ENCODE measurements around the gene CLDN6. TPM values are rescaled to one million over a fixed set of nuclear protein-coding genes. Genes with fewer than 3 reads are reported as not detected.

Gene CLDN6
- total RNA-seq, 1 experiment from 2014 or later: not detected

DNA sequence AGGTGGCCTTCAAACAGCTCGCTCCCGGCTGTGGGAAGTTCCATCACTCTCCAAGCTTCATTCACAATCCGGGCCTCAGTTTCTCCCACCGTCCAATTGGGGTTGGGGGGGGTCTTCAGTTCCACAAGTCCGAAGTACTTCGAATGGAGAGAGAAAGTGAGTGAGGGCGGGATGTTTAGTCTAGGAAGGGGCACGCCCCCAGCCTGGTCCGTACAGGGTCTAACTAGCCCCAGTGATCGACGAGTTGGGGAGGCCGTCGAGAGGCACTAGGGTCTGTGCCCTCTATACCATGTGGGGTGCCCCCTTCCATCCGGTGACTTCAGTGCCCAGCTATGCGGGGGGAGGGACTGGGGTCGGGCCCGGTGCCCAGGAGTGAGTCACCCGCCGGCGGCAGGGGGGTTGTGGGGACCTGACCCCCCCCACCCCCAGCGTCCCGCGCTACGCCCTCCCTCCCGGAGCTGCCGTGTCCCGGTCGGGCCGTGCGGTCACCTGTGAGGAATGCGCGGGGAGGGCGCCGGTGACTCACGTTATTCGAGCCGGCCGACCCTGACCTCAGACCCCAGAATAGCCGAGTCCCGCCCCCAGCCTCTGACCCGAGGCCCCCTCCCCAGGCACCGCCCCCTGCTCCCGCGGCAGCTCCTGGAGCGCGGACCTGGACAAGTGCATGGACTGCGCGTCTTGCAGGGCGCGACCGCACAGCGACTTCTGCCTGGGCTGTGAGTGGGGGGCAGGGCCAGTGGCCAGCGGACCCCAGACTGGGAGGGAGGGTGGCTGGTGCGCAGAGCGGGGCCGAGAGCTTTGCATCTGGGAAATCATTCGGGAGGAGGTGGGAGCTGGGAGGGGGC is 2.8 kb upstream of the CLDN6 start:
- Mint-ChIP-seq H3K27me3 (ENCODE audit: insufficient read depth, unreplicated experiment) (no peaks in the 10 kb centered on the region), H3K4me3 (ENCODE audit: unreplicated experiment) (peak overlapping the region; percentile 82), H3K27ac (ENCODE audit: low read depth, unreplicated experiment) (peak overlapping the region; percentile 94), H3K36me3 (ENCODE audit: insufficient read depth, unreplicated experiment) (peaks cover 30% of the 10 kb centered on the region), H3K9me3 (ENCODE audit: unreplicated experiment) (no peaks in the 10 kb centered on the region), H3K4me1 (ENCODE audit: insufficient read depth, unreplicated experiment) (peaks cover 23% of the 10 kb centered on the region)
- ChIA-PET POLR2A (interaction anchor here (0.5 to 5.0 kb wide), 30 partner anchors 7 to 1357 kb away, joined by 3 to 41 read pairs (median 5); partner anchors contain the start of genes BICDL2, FLYWCH1, PAQR4 and PKMYT1), CTCF (interaction anchor here (0.6 to 5.1 kb wide), 7 partner anchors 11 to 1298 kb away, joined by 3 to 28 read pairs (median 4); no protein-coding TSS in a partner anchor)
- DNase-seq (ENCODE audit: unreplicated experiment): peak; percentile 91
- no peak for TF ChIP-seq CTCF (IDR thresholded peaks at IDR 0.05; ENCODE audit: unreplicated experiment)
- intact Hi-C loops (cut with micrococcal nuclease): loop anchor here (1.0 kb wide), 2 partner anchors 17 to 38 kb away; no protein-coding TSS in a partner anchor
- BruUV-seq (replicated peaks): no TSS peak

DNA sequence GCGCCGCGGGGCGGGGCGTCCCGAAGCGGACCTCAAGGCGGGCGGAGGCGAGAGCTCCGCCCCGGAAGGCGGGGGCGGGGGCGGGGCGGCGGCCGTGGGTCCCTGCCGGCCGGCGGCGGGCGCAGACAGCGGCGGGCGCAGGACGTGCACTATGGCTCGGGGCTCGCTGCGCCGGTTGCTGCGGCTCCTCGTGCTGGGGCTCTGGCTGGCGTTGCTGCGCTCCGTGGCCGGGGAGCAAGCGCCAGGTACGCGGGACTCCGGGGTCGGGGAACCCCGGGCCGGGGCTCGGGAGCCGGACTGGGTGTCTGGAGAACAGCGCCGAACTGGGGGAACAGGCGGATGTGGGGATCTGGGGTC is 2.2 kb upstream of the CLDN6 start, which contains the start of gene TNFRSF12A:
Gene TNFRSF12A (plus strand): TSS at position 122 of the 357 bp plus-strand sequence. CDS start 30 bp downstream, at position 152.
- peak; percentile 80 for DNase-seq (ENCODE audit: unreplicated experiment)
- TF ChIP-seq CTCF (IDR thresholded peaks at IDR 0.05; ENCODE audit: unreplicated experiment): no peak
- BruUV-seq (replicated peaks): TSS peak; percentile 31
- H3K9me3 Mint-ChIP-seq (ENCODE audit: unreplicated experiment): no peaks in the 10 kb centered on the region
- POLR2A ChIA-PET: interaction anchor here (0.5 to 5.0 kb wide), 22 partner anchors 8 to 1358 kb away, joined by 3 to 41 read pairs (median 6); partner anchors contain the start of genes BICDL2, FLYWCH1, PAQR4 and PKMYT1
- peak within 1 kb of the TSS; percentile 82 for H3K4me3 Mint-ChIP-seq (ENCODE audit: unreplicated experiment)
- intact Hi-C loops (cut with micrococcal nuclease): loop anchor here (1.0 kb wide), 2 partner anchors 16 to 37 kb away; no protein-coding TSS in a partner anchor
- peaks cover 28% of the 10 kb centered on the region for H3K36me3 Mint-ChIP-seq (ENCODE audit: insufficient read depth, unreplicated experiment)
- peaks cover 23% of the 10 kb centered on the region for H3K4me1 Mint-ChIP-seq (ENCODE audit: insufficient read depth, unreplicated experiment)
- H3K27ac Mint-ChIP-seq (ENCODE audit: low read depth, unreplicated experiment): peak within 1 kb of the TSS; percentile 94
- H3K27me3 Mint-ChIP-seq (ENCODE audit: insufficient read depth, unreplicated experiment): no peaks in the 10 kb centered on the region
- CTCF ChIA-PET: interaction anchor here (0.7 to 5.1 kb wide), 5 partner anchors 10 to 48 kb away, joined by 3 to 28 read pairs (median 4); no protein-coding TSS in a partner anchor

- ChIA-PET CTCF (interaction anchor here (0.6 to 5.1 kb wide), 9 partner anchors 10 to 106 kb away, joined by 3 to 28 read pairs (median 3); no protein-coding TSS in a partner anchor), POLR2A (interaction anchor here (0.5 to 5.0 kb wide), 21 partner anchors 8 to 1358 kb away, joined by 3 to 41 read pairs (median 6); partner anchors contain the start of genes BICDL2, FLYWCH1, PAQR4 and PKMYT1)
- Mint-ChIP-seq H3K4me1 (ENCODE audit: insufficient read depth, unreplicated experiment) (peaks cover 23% of the 10 kb centered on the region), H3K4me3 (ENCODE audit: unreplicated experiment) (peak overlapping the region; percentile 82), H3K27ac (ENCODE audit: low read depth, unreplicated experiment) (peak overlapping the region; percentile 94), H3K9me3 (ENCODE audit: unreplicated experiment) (no peaks in the 10 kb centered on the region), H3K27me3 (ENCODE audit: insufficient read depth, unreplicated experiment) (no peaks in the 10 kb centered on the region), H3K36me3 (ENCODE audit: insufficient read depth, unreplicated experiment) (peaks cover 28% of the 10 kb centered on the region)
- no peak for TF ChIP-seq CTCF (IDR thresholded peaks at IDR 0.05; ENCODE audit: unreplicated experiment)
- DNase-seq (ENCODE audit: unreplicated experiment): no peak
- intact Hi-C loops (cut with micrococcal nuclease): loop anchor here (1.0 kb wide), 2 partner anchors 15 to 36 kb away; no protein-coding TSS in a partner anchor
- no TSS peak for BruUV-seq (replicated peaks)
These were observed 1.7 kb upstream of the CLDN6 start for GRCh38 chr16:3019594-3020246.
